A673 (cell line): ENCODE data around the gene HEXIM1. TPM values are rescaled to one million over a fixed set of nuclear protein-coding genes. Genes with fewer than 3 reads are reported as not detected.
A peak's percentile ranks its signal among the peaks of the same experiment; 100 is the strongest.

Experiments
- Bru-seq: library from RNA; stranded (reverse); fragments of 400-500 nt; gene quantifications from one replicate; lab custom pipeline; 2021; lab: Mats Ljungman, UMichigan
- BruChase-seq, 2 experiments: library from RNA; stranded (reverse); fragments of 400-500 nt; gene quantifications; one replicate each; lab custom pipeline; 2021; lab: Mats Ljungman, UMichigan
- BruUV-seq: library from RNA; stranded (reverse); fragments of 400-500 nt; replicated peaks from 2 replicates; lab custom pipeline; 2021; lab: Mats Ljungman, UMichigan
- CTCF ChIA-PET: fragments of 300-600 bp; sonication (Branson Sonifier 250); formaldehyde crosslinking; loops from one replicate; lab custom pipeline; 2022; ENCODE audit warnings: antibody characterized with exemption; lab: Charles Lee
- POLR2A ChIA-PET: fragments of 300-600 bp; sonication (Branson Sonifier 250); formaldehyde crosslinking; loops from one replicate; lab custom pipeline; 2022; ENCODE audit warnings: antibody characterized with exemption; ENCODE audit not compliant: low non-redundant PET; lab: Charles Lee
- DNase-seq: peaks from one replicate; pipeline ENCODE4 v3.0.0-alpha.2; 2015; ENCODE audit warnings: low spot score
- H3K27ac ChIP-seq: fragments of 200-600 bp; sonication (generic); 2 replicates; pipeline ENCODE4 v1.5.1; 2016; ENCODE audit warnings: mixed run types, low read depth, mild to moderate bottlenecking, mixed read lengths, antibody characterized with exemption, low read length; ENCODE audit not compliant: poor library complexity, severe bottlenecking
- H3K27me3 ChIP-seq: fragments of 200-600 bp; sonication (generic); replicated peaks from 2 replicates; pipeline ENCODE4 v1.6.1; 2017; ENCODE audit warnings: mixed run types, low read depth, mild to moderate bottlenecking, mixed read lengths, antibody characterized with exemption, low read length; ENCODE audit not compliant: insufficient read depth, poor library complexity
- H3K36me3 ChIP-seq: fragments of 200-600 bp; sonication (generic); 2 replicates; pipeline ENCODE4 v1.6.1; 2016; ENCODE audit warnings: mixed run types, mild to moderate bottlenecking, mixed read lengths, antibody characterized with exemption, low read length; ENCODE audit not compliant: insufficient read depth, poor library complexity, severe bottlenecking
- H3K4me1 ChIP-seq: fragments of 200-600 bp; sonication (generic); 2 replicates; pipeline ENCODE4 v1.6.1; 2017; ENCODE audit warnings: mixed run types, mild to moderate bottlenecking, mixed read lengths, antibody characterized with exemption, low read length; ENCODE audit not compliant: insufficient read depth, poor library complexity, severe bottlenecking
- H3K4me3 ChIP-seq: fragments of 200-600 bp; sonication (generic); 2 replicates; pipeline ENCODE4 v1.5.1; 2016; ENCODE audit warnings: low read depth, mixed run types, mild to moderate bottlenecking, mixed read lengths, low read length; ENCODE audit not compliant: poor library complexity, severe bottlenecking
- H3K9me3 ChIP-seq: fragments of 200-600 bp; sonication (generic); 2 replicates; pipeline ENCODE4 v1.6.1; 2016; ENCODE audit warnings: mixed run types, low read depth, mild to moderate bottlenecking, mixed read lengths, antibody characterized with exemption, low read length; ENCODE audit not compliant: poor library complexity, severe bottlenecking
- CTCF ChIP-seq: fragments of 300-800, 200-600 bp; sonication (generic); conservative IDR thresholded peaks from 2 replicates; pipeline ENCODE4 v1.5.1; 2017; ENCODE audit warnings: low read depth, mild to moderate bottlenecking, antibody characterized with exemption, low read length, moderate library complexity, mixed read lengths
- EZH2 ChIP-seq: fragments of 200-600 bp; sonication (generic); IDR thresholded peaks from 2 replicates; pipeline ENCODE4 v1.6.1; 2017; ENCODE audit warnings: borderline replicate concordance, low read depth, mild to moderate bottlenecking, mixed read lengths, antibody characterized with exemption, low read length; ENCODE audit not compliant: poor library complexity, severe bottlenecking
- intact Hi-C: fragments of 100-400 bp; cut with micrococcal nuclease; formaldehyde crosslinking; loops from one replicate; pipeline ENCODE4 v1.10.0; 2022; ENCODE audit not compliant: unreplicated experiment
- long read RNA-seq: library from polyadenylated mRNA; stranded (forward); transcript quantifications from one replicate; pipeline ENCODE4 v2.0.0, GENCODE V29; 2022
- total RNA-seq: library from RNA; stranded (reverse); gene quantifications from 2 replicates; pipeline ENCODE4 v1.2.3, GENCODE V29; 2021

Gene HEXIM1
- total RNA-seq (21.2 and 22.1 TPM in 2 replicates), Bru-seq, nascent RNA (percentile 81 among the genes with signal in this experiment), BruChase-seq, experiment 1, labeled RNA remaining after a 2-hour chase (percentile 95 among the genes with signal in this experiment), BruChase-seq, experiment 2, labeled RNA remaining after a 6-hour chase (percentile 90 among the genes with signal in this experiment)
- long read RNA-seq, transcript HEXIM1-201 (1 exons, 3,600 nt), result major isoform, 10 of 11 reads
- long read RNA-seq, partial matches to known transcripts, result 0 of 11 reads
- long read RNA-seq, other reads (novel, unspliced or antisense), result 1 of 11 reads

- TSS peak; percentile 78 for BruUV-seq
- Histone ChIP-seq H3K27me3 (no peaks in the 10 kb centered on the region), H3K36me3 (no peaks in the 10 kb centered on the region), H3K4me1 (peaks cover 19% of the 10 kb centered on the region), H3K4me3 (peak within 1 kb of the TSS; percentile 81), H3K27ac (peak within 1 kb of the TSS; percentile 98), H3K9me3 (no peaks in the 10 kb centered on the region)
- ChIA-PET POLR2A (interaction anchor here (0.6 to 1.1 kb wide), 9 partner anchors 13 to 620 kb away, joined by 3 to 8 read pairs (median 6); partner anchors contain the start of gene HEXIM2), CTCF (interaction anchor here (0.5 to 3.3 kb wide), 8 partner anchors 10 to 211 kb away, joined by 3 to 16 read pairs (median 7); partner anchors contain the start of genes ACBD4 and HEXIM2)
- intact Hi-C loops, result no loop called here
- TF ChIP-seq EZH2, result no peak
- TF ChIP-seq CTCF, result no peak
- DNase-seq, result peak; percentile 98
Observed at GRCh38 chr17:45148183-45149036, at the start of gene HEXIM1. TSS of gene HEXIM1 (plus strand) at chr17:45148475. CDS start at chr17:45149191, 716 bp downstream.

GRCh38 chr17:45098869-45099616 lies 49.2 kb upstream of the HEXIM1 start:
- DNase-seq, result peak; percentile 63
- POLR2A ChIA-PET, result no interaction called here
- no TSS peak for BruUV-seq

More at GRCh38 chr17:45098869-45099616, 49.2 kb upstream of the HEXIM1 start:
- TF ChIP-seq CTCF (peak; percentile 62), EZH2 (no peak)
- H3K4me3 ChIP-seq, result no peak overlapping the region
- no peaks in the 10 kb centered on the region for H3K27me3 ChIP-seq
- intact Hi-C loops, result loop anchor here (10.0 kb wide), 1 partner anchor 324 kb away; no protein-coding TSS in a partner anchor
- no peaks in the 10 kb centered on the region for H3K4me1 ChIP-seq
- CTCF ChIA-PET, result interaction anchor here (0.6 to 0.9 kb wide), 3 partner anchors 10 to 74 kb away, joined by 3 to 4 read pairs (median 3); no protein-coding TSS in a partner anchor
- H3K36me3 ChIP-seq, result peaks cover 50% of the 10 kb centered on the region
- H3K27ac ChIP-seq, result no peak overlapping the region
- H3K9me3 ChIP-seq, result no peaks in the 10 kb centered on the region
